PC-3 (cell line): ENCODE measurements around the gene MAP1LC3B2. TPM values are rescaled to one million over a fixed set of nuclear protein-coding genes. Genes with fewer than 3 reads are reported as not detected.

Experiments used
- ATAC-seq: fragments of 200-7000 bp; cut with Tn5 transposase; 2 replicates; pipeline ENCODE4 v1.9.1; 2020; ENCODE audit warnings: mild to moderate bottlenecking, moderate library complexity
- BruUV-seq: library from RNA; stranded (reverse); fragments of 400-500 nt; replicated peaks from 2 replicates; lab custom pipeline; 2021; lab: Mats Ljungman, UMichigan
- CTCF ChIA-PET: fragments of 300-600 bp; sonication (Branson Sonifier 250); formaldehyde crosslinking; loops from one replicate; lab custom pipeline; 2022; ENCODE audit warnings: antibody characterized with exemption; lab: Charles Lee
- POLR2A ChIA-PET: fragments of 300-600 bp; sonication (Branson Sonifier 250); formaldehyde crosslinking; loops from one replicate; lab custom pipeline; 2022; ENCODE audit warnings: antibody characterized with exemption; ENCODE audit not compliant: unreplicated experiment; lab: Charles Lee
- DNase-seq: peaks from one replicate; pipeline ENCODE4 v3.0.0-alpha.2; 2015
- H2AFZ ChIP-seq: fragments of 300-600 bp; sonication (generic); 2 replicates; pipeline ENCODE4 v1.6.0; 2016; ENCODE audit warnings: antibody characterized with exemption, low read length
- H3F3A ChIP-seq: fragments of 300-600 bp; sonication (generic); one replicate; pipeline ENCODE4 v1.6.0; 2017; ENCODE audit warnings: antibody characterized with exemption, low read length, control low read depth, mild to moderate bottlenecking; ENCODE audit not compliant: unreplicated experiment
- H3K27ac ChIP-seq: fragments of 300-600 bp; sonication (generic); 2 replicates; pipeline ENCODE4 v1.5.1; 2016; ENCODE audit warnings: mild to moderate bottlenecking, low read length
- H3K27me3 ChIP-seq: fragments of 300-600 bp; sonication (generic); 2 replicates; pipeline ENCODE4 v1.6.1; 2016; ENCODE audit warnings: low read length, mixed read lengths
- H3K36me3 ChIP-seq: fragments of 300-600 bp; sonication (generic); 2 replicates; pipeline ENCODE4 v1.6.1; 2016; ENCODE audit warnings: low read depth, mixed run types, low read length, mixed read lengths
- H3K4me1 ChIP-seq: fragments of 300-600 bp; sonication (generic); 2 replicates; pipeline ENCODE4 v1.5.1; 2016; ENCODE audit warnings: low read length; ENCODE audit not compliant: insufficient read depth
- H3K4me2 ChIP-seq: fragments of 300-600 bp; sonication (generic); 2 replicates; pipeline ENCODE4 v1.6.0; 2016; ENCODE audit warnings: low read length
- H3K4me3 ChIP-seq: fragments of 300-600 bp; sonication (generic); 2 replicates; pipeline ENCODE4 v1.5.1; 2016; ENCODE audit warnings: mild to moderate bottlenecking, low read length, mixed read lengths
- H3K79me2 ChIP-seq: fragments of 300-600 bp; sonication (generic); 2 replicates; pipeline ENCODE4 v1.6.1; 2017; ENCODE audit warnings: low read length, mixed read lengths
- H3K9ac ChIP-seq: fragments of 300-600 bp; sonication (generic); 2 replicates; pipeline ENCODE4 v1.6.0; 2016; ENCODE audit warnings: mild to moderate bottlenecking, low read length
- H3K9me2 ChIP-seq: fragments of 300-600 bp; sonication (generic); replicated peaks from 2 replicates; pipeline ENCODE4 v1.6.1; 2016; ENCODE audit warnings: mixed run types, low read length, mixed read lengths
- H3K9me3 ChIP-seq: fragments of 300-600 bp; sonication (generic); 2 replicates; pipeline ENCODE4 v1.6.1; 2016; ENCODE audit warnings: low read length, mixed read lengths
- H4K20me1 ChIP-seq: fragments of 300-600 bp; sonication (generic); 2 replicates; pipeline ENCODE4 v1.6.1; 2016; ENCODE audit warnings: low read length, mixed read lengths
- CTCF ChIP-seq: fragments of 300-600 bp; sonication (generic); conservative IDR thresholded peaks from 2 replicates; pipeline ENCODE4 v1.5.1; 2017; ENCODE audit warnings: antibody characterized with exemption, low read depth, mild to moderate bottlenecking, low read length
- EZH2 ChIP-seq: fragments of 300-600 bp; sonication (generic); IDR thresholded peaks from one replicate; pipeline ENCODE4 v1.6.1; 2017; ENCODE audit warnings: antibody characterized with exemption, mild to moderate bottlenecking, low read length; ENCODE audit not compliant: unreplicated experiment
- EZH2phosphoT487 ChIP-seq: fragments of 300-600 bp; sonication (generic); IDR thresholded peaks from 2 replicates; pipeline ENCODE4 v1.6.1; 2018; ENCODE audit warnings: mild to moderate bottlenecking, antibody characterized with exemption, low read length, borderline replicate concordance
- intact Hi-C: fragments of 100-400 bp; cut with micrococcal nuclease; formaldehyde crosslinking; loops from 2 replicates; pipeline ENCODE4 v1.9.0; 2023
- total RNA-seq: library from RNA; depleted of rRNA; stranded (reverse); fragments of >200 nt; gene quantifications from 2 replicates; pipeline ENCODE4 v1.2.3, GENCODE V29; 2014

Gene MAP1LC3B2
- total RNA-seq, 1 experiment from 2014 or later, result not detected

GRCh38 chr12:116547955-116548501 is 11.2 kb upstream of the MAP1LC3B2 start:
- POLR2A ChIA-PET, result no interaction called here
- Histone ChIP-seq H3K9me2 (0 out of 2 replicates have a peak, but pooled peaks cover 3% of the 10 kb centered on the region), H2AFZ (no peak overlapping the region), H3K9me3 (no peaks in the 10 kb centered on the region), H3F3A (no peaks in the 10 kb centered on the region), H3K36me3 (no peaks in the 10 kb centered on the region), H4K20me1 (no peaks in the 10 kb centered on the region), H3K27ac (no peak overlapping the region), H3K9ac (no peak overlapping the region), H3K4me1 (no peaks in the 10 kb centered on the region), H3K27me3 (no peaks in the 10 kb centered on the region), H3K79me2 (no peaks in the 10 kb centered on the region), H3K4me3 (no peak overlapping the region), H3K4me2 (no peak overlapping the region)
- no TSS peak for BruUV-seq
- DNase-seq (no peak), ATAC-seq (no peak)
- no peak for TF ChIP-seq CTCF
- CTCF ChIA-PET, result no interaction called here
- intact Hi-C loops, result no loop called here

GRCh38 chr12:116549993-116550392 is 9.2 kb upstream of the MAP1LC3B2 start:
- intact Hi-C loops, result no loop called here
- H3K4me2 ChIP-seq, result no peak overlapping the region
- POLR2A ChIA-PET, result no interaction called here

GRCh38 chr12:116551151-116551550 is 8.0 kb upstream of the MAP1LC3B2 start:
- Histone ChIP-seq H3K4me2 (no peak overlapping the region), H3K4me1 (no peaks in the 10 kb centered on the region), H3K9me2 (0 out of 2 replicates have a peak, but pooled peaks cover 3% of the 10 kb centered on the region), H2AFZ (no peak overlapping the region), H3F3A (no peaks in the 10 kb centered on the region), H4K20me1 (no peaks in the 10 kb centered on the region), H3K27ac (no peak overlapping the region), H3K36me3 (no peaks in the 10 kb centered on the region), H3K4me3 (no peak overlapping the region), H3K79me2 (no peaks in the 10 kb centered on the region), H3K27me3 (no peaks in the 10 kb centered on the region), H3K9me3 (no peaks in the 10 kb centered on the region), H3K9ac (no peak overlapping the region)
- CTCF ChIA-PET, result no interaction called here
- TF ChIP-seq EZH2phosphoT487 (no peak), CTCF (no peak), EZH2 (no peak)
- no TSS peak for BruUV-seq
- intact Hi-C loops, result no loop called here
- ATAC-seq, result no peak
- POLR2A ChIA-PET, result no interaction called here
- no peak for DNase-seq

More at GRCh38 chr12:116549993-116550392, 9.2 kb upstream of the MAP1LC3B2 start:
- no peaks in the 10 kb centered on the region for H3F3A ChIP-seq
- no peaks in the 10 kb centered on the region for H3K27me3 ChIP-seq
- no peak overlapping the region for H3K9ac ChIP-seq
- no peaks in the 10 kb centered on the region for H3K36me3 ChIP-seq
- no peak for ATAC-seq
- no peak overlapping the region for H2AFZ ChIP-seq
- TF ChIP-seq EZH2 (no peak), EZH2phosphoT487 (no peak), CTCF (no peak)
- H3K9me3 ChIP-seq, result no peaks in the 10 kb centered on the region
- BruUV-seq, result no TSS peak
- CTCF ChIA-PET, result no interaction called here
- no peak overlapping the region for H3K27ac ChIP-seq
- H3K79me2 ChIP-seq, result no peaks in the 10 kb centered on the region
- no peaks in the 10 kb centered on the region for H4K20me1 ChIP-seq
- H3K9me2 ChIP-seq, result 0 out of 2 replicates have a peak, but pooled peaks cover 3% of the 10 kb centered on the region
- H3K4me3 ChIP-seq, result no peak overlapping the region
- no peak for DNase-seq
- no peaks in the 10 kb centered on the region for H3K4me1 ChIP-seq
